HepG2 (cell line): ENCODE results near the gene FNDC3B. TPM values are rescaled to one million over a fixed set of nuclear protein-coding genes. Genes with fewer than 3 reads are reported as not detected.
A peak's percentile ranks its signal among the peaks of the same experiment; 100 is the strongest.

Experiments
- ATAC-seq: fragments of 200-7000 bp; cut with Tn5 transposase; 3 replicates; pipeline ENCODE4 v1.9.1; 2020; ENCODE audit warnings: mild to moderate bottlenecking, moderate library complexity
- BruUV-seq: library from RNA; stranded (reverse); fragments of 400-500 nt; replicated peaks from 2 replicates; lab custom pipeline; 2021; lab: Mats Ljungman, UMichigan
- CTCF ChIA-PET: fragments of 300-600 bp; formaldehyde crosslinking; extraction: SDS; loops from one replicate; lab custom pipeline; 2021; ENCODE audit warnings: low total read pairs, inconsistent platforms, low intra/inter-chr PET ratio; lab: Yijun Ruan, JAX
- POLR2A ChIA-PET: fragments of 350-600 bp; sonication (Branson Sonifier 250); formaldehyde crosslinking; loops from one replicate; lab custom pipeline; 2020; ENCODE audit warnings: antibody characterized with exemption, inconsistent platforms; lab: Yijun Ruan, JAX
- DNase-seq: peaks from one replicate; pipeline ENCODE4 v3.0.0-alpha.2; 2015; ENCODE audit warnings: low spot score
- FAIRE-seq: peaks from 3 replicates; lab custom pipeline; 2011; peaks lifted over from hg19 to GRCh38; lab: Jason Lieb, UNC
- H2AFZ ChIP-seq: one replicate; pipeline ENCODE4 v1.6.1; 2011; ENCODE audit warnings: low read length, inconsistent platforms
- H3K27ac ChIP-seq: fragments of 300-600 bp; 3 replicates; pipeline ENCODE4 v1.8.0; 2011; ENCODE audit warnings: mixed run types, mild to moderate bottlenecking, mixed read lengths, low read length, inconsistent platforms; ENCODE audit not compliant: insufficient read depth; ENCODE audit errors: extremely low read length
- H3K27me3 ChIP-seq, 2 experiments: fragments of 200-600 bp in 1 of 2; 2 replicates in 1 of 2; 3 replicates in 1 of 2; pipeline versions ENCODE4 v1.6.0 to v1.8.0; 2011; ENCODE audit warnings: low read length in 2 of 2, mild to moderate bottlenecking in 2 of 2, moderate library complexity in 2 of 2, inconsistent platforms in 1 of 2; ENCODE audit not compliant: insufficient read depth in 2 of 2, control insufficient read depth in 1 of 2
- H3K36me3 ChIP-seq, 2 experiments: fragments of 200-600 bp in 1 of 2; replicated peaks in 1 of 2; 2 replicates in 1 of 2; 3 replicates in 1 of 2; pipeline versions ENCODE4 v1.5.1 to v1.8.0; 2011; ENCODE audit warnings: low read length in 2 of 2, inconsistent platforms in 1 of 2; ENCODE audit not compliant: insufficient read depth in 2 of 2, control insufficient read depth in 1 of 2
- H3K4me1 ChIP-seq: 2 replicates; pipeline ENCODE4 v1.5.1; 2012; ENCODE audit warnings: low read length, inconsistent platforms; ENCODE audit not compliant: insufficient read depth
- H3K4me2 ChIP-seq: 2 replicates; pipeline ENCODE4 v1.6.0; 2011; ENCODE audit warnings: low read depth, low read length, inconsistent platforms
- H3K4me3 ChIP-seq, 3 experiments: fragments of 200-600 bp in 1 of 3; sonication (generic), shearing (Covaris generic) in 1 of 3; replicated peaks in 1 of 3; 2 replicates each; pipeline ENCODE4 v1.5.1; 2011 to 2016; ENCODE audit warnings: low read length in 3 of 3, inconsistent platforms in 2 of 3, low read depth in 2 of 3, mild to moderate bottlenecking in 2 of 3, control low read depth in 1 of 3, mixed read lengths in 1 of 3; ENCODE audit not compliant: insufficient read depth in 1 of 3
- H3K79me2 ChIP-seq: one replicate; pipeline ENCODE4 v1.6.1; 2011; ENCODE audit warnings: low read length, inconsistent platforms; ENCODE audit not compliant: insufficient read depth
- H3K9ac ChIP-seq: 2 replicates; pipeline ENCODE4 v1.6.0; 2011; ENCODE audit warnings: mild to moderate bottlenecking, low read depth, low read length, inconsistent platforms; ENCODE audit not compliant: insufficient read depth
- H3K9me3 ChIP-seq: 2 replicates; pipeline ENCODE4 v1.5.1; 2012; ENCODE audit warnings: mild to moderate bottlenecking, low read length
- H4K20me1 ChIP-seq: 2 replicates; pipeline ENCODE4 v1.6.0; 2011; ENCODE audit warnings: inconsistent platforms, mild to moderate bottlenecking, low read length, moderate library complexity; ENCODE audit not compliant: insufficient read depth
- ISL2 ChIP-seq: sonication (generic); formaldehyde crosslinking; IDR thresholded peaks from 2 replicates; pipeline ENCODE4 v1.5.0; 2020; ENCODE audit warnings: missing genetic modification reagents
- POLR2AphosphoS2 ChIP-seq: IDR thresholded peaks from 2 replicates; pipeline ENCODE4 v1.6.1; 2011; ENCODE audit warnings: low read depth, low read length, improper control_type of control experiment
- POLR2G ChIP-seq: fragments of 200-400 bp; formaldehyde crosslinking; IDR thresholded peaks from 2 replicates; pipeline ENCODE4 v1.6.1; 2018; ENCODE audit warnings: mild to moderate bottlenecking, low read depth, low read length, moderate library complexity
- RBM22 ChIP-seq: fragments of 200-400 bp; formaldehyde crosslinking; optimal IDR thresholded peaks from 2 replicates; pipeline ENCODE3; 2017; ENCODE audit warnings: mild to moderate bottlenecking, low read length, moderate library complexity
- SSRP1 ChIP-seq: IDR thresholded peaks from 2 replicates; pipeline ENCODE4 v1.6.1; 2016; ENCODE audit warnings: control low read depth
- WGBS: methylation state at CpG from one replicate; pipeline ENCODE4 v1.1.6; 2017; ENCODE audit warnings: low lambda C conversion rate; 5-methylcytosine and 5-hydroxymethylcytosine counted together
- in situ Hi-C: cut with HindIII; loops from 2 replicates; pipeline ENCODE4 v1.10.0; 2017; ENCODE audit warnings: low pct_unique_long_range_greater_than_20kb; ENCODE audit not compliant: extremely low pct_ligation_motif_present
- intact Hi-C: fragments of 100-400 bp; cut with micrococcal nuclease; formaldehyde crosslinking; loops from one replicate; pipeline ENCODE4 v1.10.0; 2022; ENCODE audit not compliant: unreplicated experiment
- polyA plus RNA-seq, 8 experiments: library from polyadenylated mRNA; depleted of rRNA in 3 of 8; stranded (reverse) in 7 of 8; unstranded in 1 of 8; fragments of >200 nt; fragmentation: Illumina TruSeq in 4 of 8; extraction: Trizol in 4 of 8; gene quantifications; 2 replicates each; pipeline versions ENCODE4 v1.2.1 to v1.2.3, GENCODE V29; 2011 to 2016; ENCODE audit warnings: low read depth in 4 of 8, missing spikeins in 1 of 8, mixed read lengths in 1 of 8; ENCODE audit not compliant: insufficient read depth in 1 of 8
- total RNA-seq, 5 experiments: library from RNA; depleted of rRNA; stranded (reverse); fragments of >200 nt; fragmentation: Illumina TruSeq; extraction: Trizol; gene quantifications; 2 replicates each; pipeline ENCODE4 v1.2.3, GENCODE V29; 2016; ENCODE audit warnings: low read depth in 1 of 5
- TF ChIP-seq, protein P1 (sequence below): sonication (generic); formaldehyde crosslinking; IDR thresholded peaks from 2 replicates; pipeline ENCODE4 v1.4.0; 2020; ENCODE audit warnings: mild to moderate bottlenecking, missing genetic modification reagents

The FNDC3B gene
- total and polyA plus RNA-seq, 2 of the 13 experiments (the other 11 are each of a cell fraction or from before 2014, with no cell fraction given): 74.8 to 103 TPM

DNA sequence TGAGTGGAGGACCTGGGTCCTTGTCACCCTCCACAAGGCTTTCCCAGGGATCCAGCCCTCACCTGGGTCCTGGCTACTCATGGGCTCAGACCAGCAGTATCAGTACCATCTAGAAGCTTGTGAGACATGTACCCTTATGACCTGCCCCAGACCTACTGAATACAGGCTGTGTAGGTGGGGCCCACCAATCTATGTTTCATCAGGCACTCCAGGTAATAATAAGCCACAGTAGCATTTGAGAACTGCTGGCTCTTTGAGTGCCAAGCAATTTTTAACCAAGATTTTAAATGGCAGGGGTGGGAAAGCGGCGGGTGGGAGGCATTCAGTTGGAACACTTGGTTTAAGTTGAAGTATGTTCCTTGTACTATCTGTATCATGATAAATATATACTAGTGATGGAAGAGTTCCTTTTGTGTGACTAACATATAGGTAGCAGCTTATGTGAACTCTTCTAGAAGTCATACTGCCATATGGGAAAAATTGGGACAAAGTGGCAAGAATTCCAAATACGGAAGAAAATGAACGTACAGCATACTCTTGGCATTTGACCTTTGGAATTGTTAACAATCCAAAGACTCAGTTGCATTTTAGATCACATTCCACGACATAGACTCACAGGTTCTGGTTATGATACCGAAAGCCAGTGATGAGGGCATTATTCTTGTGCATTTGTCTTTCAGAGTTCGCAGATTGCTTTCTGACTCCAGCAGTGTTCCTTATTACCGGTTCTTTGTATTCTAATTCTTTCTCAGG lies 218.4 kb downstream of the FNDC3B start:
- FAIRE-seq (no peak), DNase-seq (peak; percentile 35), ATAC-seq (peak; percentile 23)
- TF ChIP-seq RBM22 (peak; percentile 94), ISL2 (CRISPR knock-in tag) (no peak), SSRP1 (CRISPR knock-in tag) (0 out of 2 replicates have a peak, but pooled peaks have one; percentile 42), POLR2G (0 out of 2 replicates have a peak, but pooled peaks have one; percentile 11)
- Histone ChIP-seq H3K27ac (peak overlapping the region; percentile 30), H3K4me1 (peaks cover 59% of the 10 kb centered on the region), H3K4me3 (no peak overlapping the region), H3K79me2 (peaks cover 79% of the 10 kb centered on the region), H3K27me3 (no peaks in the 10 kb centered on the region), H3K4me2 (no peak overlapping the region), H3K9ac (no peak overlapping the region), H2AFZ (no peak overlapping the region), H3K9me3 (no peaks in the 10 kb centered on the region), H4K20me1 (peaks cover 98% of the 10 kb centered on the region), H3K36me3 (peaks cover 19 to 77% of the 10 kb centered on the region in 2 experiments)
- BruUV-seq: no TSS peak
- 91% methylated on average over 8 of the region's 8 CpGs for WGBS
- intact Hi-C loops (no loop called here), in situ Hi-C loops (no loop called here)
- ChIA-PET POLR2A (no interaction called here), CTCF (no interaction called here)

DNA sequence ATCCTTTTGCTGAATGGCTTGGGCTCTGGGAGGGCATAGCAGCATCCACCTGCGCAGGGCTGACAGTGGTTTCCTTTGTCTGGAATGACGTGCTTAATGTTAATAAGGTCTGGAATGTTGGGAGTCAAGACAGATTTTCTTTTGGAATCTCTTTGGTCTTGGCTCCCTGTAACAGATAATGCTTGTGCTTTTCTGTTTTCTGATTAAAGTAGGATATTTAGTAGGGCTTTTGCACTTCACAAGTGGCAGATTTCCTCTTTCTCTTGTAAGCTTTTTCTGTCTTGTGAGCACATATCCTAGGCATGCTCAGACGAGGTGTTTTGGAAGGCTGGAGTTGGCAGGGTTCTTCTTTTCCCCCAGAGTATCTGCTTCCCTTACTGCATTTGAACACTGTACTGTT lies 219.2 kb downstream of the FNDC3B start:
- WGBS: 99% methylated on average over 3 of the region's 3 CpGs
- Histone ChIP-seq H3K4me2 (no peak overlapping the region), H3K27me3 (no peaks in the 10 kb centered on the region), H2AFZ (no peak overlapping the region), H3K9me3 (no peaks in the 10 kb centered on the region), H3K27ac (peak overlapping the region; percentile 30), H3K4me1 (peaks cover 51% of the 10 kb centered on the region), H3K36me3 (peaks cover 20 to 83% of the 10 kb centered on the region in 2 experiments), H3K9ac (no peak overlapping the region), H3K4me3 (no peak overlapping the region), H4K20me1 (peaks cover 97% of the 10 kb centered on the region), H3K79me2 (peaks cover 74% of the 10 kb centered on the region)
- TF ChIP-seq POLR2AphosphoS2: peak; percentile 37; the same call in 1 of the 2 replicates
- TF ChIP-seq, protein P1, sequence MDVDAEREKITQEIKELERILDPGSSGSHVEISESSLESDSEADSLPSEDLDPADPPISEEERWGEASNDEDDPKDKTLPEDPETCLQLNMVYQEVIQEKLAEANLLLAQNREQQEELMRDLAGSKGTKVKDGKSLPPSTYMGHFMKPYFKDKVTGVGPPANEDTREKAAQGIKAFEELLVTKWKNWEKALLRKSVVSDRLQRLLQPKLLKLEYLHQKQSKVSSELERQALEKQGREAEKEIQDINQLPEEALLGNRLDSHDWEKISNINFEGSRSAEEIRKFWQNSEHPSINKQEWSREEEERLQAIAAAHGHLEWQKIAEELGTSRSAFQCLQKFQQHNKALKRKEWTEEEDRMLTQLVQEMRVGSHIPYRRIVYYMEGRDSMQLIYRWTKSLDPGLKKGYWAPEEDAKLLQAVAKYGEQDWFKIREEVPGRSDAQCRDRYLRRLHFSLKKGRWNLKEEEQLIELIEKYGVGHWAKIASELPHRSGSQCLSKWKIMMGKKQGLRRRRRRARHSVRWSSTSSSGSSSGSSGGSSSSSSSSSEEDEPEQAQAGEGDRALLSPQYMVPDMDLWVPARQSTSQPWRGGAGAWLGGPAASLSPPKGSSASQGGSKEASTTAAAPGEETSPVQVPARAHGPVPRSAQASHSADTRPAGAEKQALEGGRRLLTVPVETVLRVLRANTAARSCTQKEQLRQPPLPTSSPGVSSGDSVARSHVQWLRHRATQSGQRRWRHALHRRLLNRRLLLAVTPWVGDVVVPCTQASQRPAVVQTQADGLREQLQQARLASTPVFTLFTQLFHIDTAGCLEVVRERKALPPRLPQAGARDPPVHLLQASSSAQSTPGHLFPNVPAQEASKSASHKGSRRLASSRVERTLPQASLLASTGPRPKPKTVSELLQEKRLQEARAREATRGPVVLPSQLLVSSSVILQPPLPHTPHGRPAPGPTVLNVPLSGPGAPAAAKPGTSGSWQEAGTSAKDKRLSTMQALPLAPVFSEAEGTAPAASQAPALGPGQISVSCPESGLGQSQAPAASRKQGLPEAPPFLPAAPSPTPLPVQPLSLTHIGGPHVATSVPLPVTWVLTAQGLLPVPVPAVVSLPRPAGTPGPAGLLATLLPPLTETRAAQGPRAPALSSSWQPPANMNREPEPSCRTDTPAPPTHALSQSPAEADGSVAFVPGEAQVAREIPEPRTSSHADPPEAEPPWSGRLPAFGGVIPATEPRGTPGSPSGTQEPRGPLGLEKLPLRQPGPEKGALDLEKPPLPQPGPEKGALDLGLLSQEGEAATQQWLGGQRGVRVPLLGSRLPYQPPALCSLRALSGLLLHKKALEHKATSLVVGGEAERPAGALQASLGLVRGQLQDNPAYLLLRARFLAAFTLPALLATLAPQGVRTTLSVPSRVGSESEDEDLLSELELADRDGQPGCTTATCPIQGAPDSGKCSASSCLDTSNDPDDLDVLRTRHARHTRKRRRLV (CRISPR knock-in tag): no peak
- ChIA-PET CTCF (no interaction called here), POLR2A (no interaction called here)
- no TSS peak for BruUV-seq
- ATAC-seq (no peak), DNase-seq (no peak), FAIRE-seq (no peak)
- intact Hi-C loops (no loop called here), in situ Hi-C loops (no loop called here)
